Uterus (tissue), 2 donors: ENCODE data around the gene IFT22.

Experiments
- CTCF ChIP-seq, 4 experiments: fragments of 200-600 bp in 2 of 4; fragments of 450-650 bp in 2 of 4; sonication (generic) in 2 of 4; IDR thresholded peaks; one replicate each; pipeline ENCODE4 v1.5.1; 2016 to 2019; ENCODE audit warnings: antibody characterized with exemption in 4 of 4, mild to moderate bottlenecking in 2 of 4, moderate library complexity in 1 of 4
- POLR2A ChIP-seq, 2 donors: fragments of 450-650 bp; IDR thresholded peaks; one replicate each; pipeline ENCODE4 v1.6.1; 2016; ENCODE audit warnings: antibody characterized with exemption in 2 of 2, mild to moderate bottlenecking in 1 of 2, moderate library complexity in 1 of 2

DNA sequence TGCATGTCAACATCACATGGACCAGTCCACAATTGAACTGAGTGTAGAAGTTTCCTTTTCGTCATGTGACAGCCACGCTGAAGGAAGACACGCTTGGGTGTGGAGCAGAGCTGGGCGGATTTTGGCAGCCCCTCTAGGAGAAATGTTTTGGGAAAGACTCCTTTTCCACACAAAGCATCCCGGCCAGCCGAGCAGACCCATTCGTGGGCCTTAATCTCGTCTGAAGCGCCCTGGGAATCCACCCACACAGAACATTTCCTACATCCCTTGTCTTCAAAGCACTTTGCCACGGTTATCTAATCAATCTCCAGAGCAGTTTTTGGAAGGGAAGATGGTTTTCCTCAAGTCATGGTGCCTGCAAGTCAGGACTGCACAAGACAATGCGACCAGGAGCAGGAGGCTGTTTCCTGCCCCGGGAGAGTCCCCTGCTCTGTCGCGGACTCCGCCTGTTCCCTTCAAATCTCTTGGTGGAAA lies 8.4 kb upstream of the IFT22 start:
- TF ChIP-seq CTCF (IDR thresholded peaks at IDR 0.05) (no peak), POLR2A (IDR thresholded peaks at IDR 0.05) (no peak)
